Breast epithelium (tissue), 3 donors: ENCODE results near the gene GPC4.

Experiments used
- POLR2A ChIP-seq: fragments of 450-650 bp; IDR thresholded peaks from one replicate; pipeline ENCODE4 v1.6.1; 2016; ENCODE audit warnings: antibody characterized with exemption, mild to moderate bottlenecking, moderate library complexity
- TF ChIP-seq, protein P1 (sequence below), 3 donors: fragments of 450-650 bp; IDR thresholded peaks; one replicate each; pipeline ENCODE4 v1.5.1; 2016 to 2017; ENCODE audit warnings: antibody characterized with exemption in 3 of 3, mild to moderate bottlenecking in 3 of 3, moderate library complexity in 3 of 3

DNA sequence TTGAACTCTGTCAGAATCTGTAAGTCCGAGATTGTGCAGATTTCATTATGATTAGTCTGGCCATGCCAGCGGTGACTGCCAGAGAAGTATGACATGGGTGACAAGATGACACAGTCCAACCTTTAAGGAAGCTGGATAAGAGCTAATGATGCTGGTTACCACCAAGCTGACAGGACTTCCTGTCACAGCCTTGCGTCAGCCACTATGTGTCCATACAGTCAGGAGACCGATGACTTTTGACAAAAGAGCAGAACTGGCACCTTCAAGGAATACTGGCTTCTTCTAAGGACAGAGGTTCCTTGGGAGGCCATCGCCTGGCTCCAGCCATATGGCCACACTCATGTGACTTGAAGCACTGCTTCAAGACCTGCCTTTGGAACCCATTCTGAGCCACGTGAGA lies 129.9 kb downstream of the GPC4 start:
- TF ChIP-seq, protein P1, sequence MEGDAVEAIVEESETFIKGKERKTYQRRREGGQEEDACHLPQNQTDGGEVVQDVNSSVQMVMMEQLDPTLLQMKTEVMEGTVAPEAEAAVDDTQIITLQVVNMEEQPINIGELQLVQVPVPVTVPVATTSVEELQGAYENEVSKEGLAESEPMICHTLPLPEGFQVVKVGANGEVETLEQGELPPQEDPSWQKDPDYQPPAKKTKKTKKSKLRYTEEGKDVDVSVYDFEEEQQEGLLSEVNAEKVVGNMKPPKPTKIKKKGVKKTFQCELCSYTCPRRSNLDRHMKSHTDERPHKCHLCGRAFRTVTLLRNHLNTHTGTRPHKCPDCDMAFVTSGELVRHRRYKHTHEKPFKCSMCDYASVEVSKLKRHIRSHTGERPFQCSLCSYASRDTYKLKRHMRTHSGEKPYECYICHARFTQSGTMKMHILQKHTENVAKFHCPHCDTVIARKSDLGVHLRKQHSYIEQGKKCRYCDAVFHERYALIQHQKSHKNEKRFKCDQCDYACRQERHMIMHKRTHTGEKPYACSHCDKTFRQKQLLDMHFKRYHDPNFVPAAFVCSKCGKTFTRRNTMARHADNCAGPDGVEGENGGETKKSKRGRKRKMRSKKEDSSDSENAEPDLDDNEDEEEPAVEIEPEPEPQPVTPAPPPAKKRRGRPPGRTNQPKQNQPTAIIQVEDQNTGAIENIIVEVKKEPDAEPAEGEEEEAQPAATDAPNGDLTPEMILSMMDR (IDR thresholded peaks at IDR 0.05) = no peak
- no peak for TF ChIP-seq POLR2A
